KMS-11 (cell line): Measurements from ENCODE around the gene UPF2.

Experiments
- H2AFZ ChIP-seq: fragments of 200-600 bp; sonication (generic); 2 replicates; pipeline ENCODE4 v1.6.1; 2016; ENCODE audit warnings: antibody characterized with exemption, mixed run types, low read depth
- H3K27ac ChIP-seq: fragments of 200-600 bp; sonication (generic); 2 replicates; pipeline ENCODE4 v1.6.1; 2016; ENCODE audit warnings: mild to moderate bottlenecking, mixed run types
- H3K27me3 ChIP-seq: fragments of 200-600 bp; sonication (generic); 2 replicates; pipeline ENCODE4 v1.6.1; 2017; ENCODE audit warnings: mild to moderate bottlenecking, low read depth, mixed run types, moderate library complexity; ENCODE audit not compliant: insufficient read depth
- H3K36me3 ChIP-seq: fragments of 200-600 bp; sonication (generic); 2 replicates; pipeline ENCODE4 v1.6.1; 2017; ENCODE audit warnings: mild to moderate bottlenecking, mixed run types; ENCODE audit not compliant: insufficient read depth
- H3K4me1 ChIP-seq: fragments of 200-600 bp; sonication (generic); 2 replicates; pipeline ENCODE4 v1.6.1; 2016; ENCODE audit warnings: mild to moderate bottlenecking, low read depth, mixed run types; ENCODE audit not compliant: poor library complexity, severe bottlenecking
- H3K4me2 ChIP-seq: fragments of 200-600 bp; sonication (generic); 2 replicates; pipeline ENCODE4 v1.7.0; 2016; ENCODE audit warnings: mild to moderate bottlenecking, mixed run types
- H3K4me3 ChIP-seq: fragments of 200-600 bp; sonication (generic); IDR thresholded peaks from 2 replicates; pipeline ENCODE4 v1.6.1; 2017; ENCODE audit warnings: low read depth, low read length, mixed read lengths; ENCODE audit not compliant: insufficient read depth
- H3K79me2 ChIP-seq: fragments of 200-600 bp; sonication (generic); 2 replicates; pipeline ENCODE4 v1.6.1; 2016; ENCODE audit warnings: low read depth, mixed run types; ENCODE audit not compliant: insufficient read depth
- H3K9ac ChIP-seq: fragments of 200-600 bp; sonication (generic); 2 replicates; pipeline ENCODE4 v1.6.1; 2016; ENCODE audit warnings: mild to moderate bottlenecking, mixed run types
- H4K20me1 ChIP-seq: fragments of 200-600 bp; sonication (generic); 2 replicates; pipeline ENCODE4 v1.6.1; 2016; ENCODE audit warnings: mild to moderate bottlenecking, mixed run types; ENCODE audit not compliant: insufficient read depth
- CTCF ChIP-seq: fragments of 200-600 bp; sonication (generic); conservative IDR thresholded peaks from 2 replicates; pipeline ENCODE4 v1.6.1; 2017; ENCODE audit warnings: low read depth, mild to moderate bottlenecking, antibody characterized with exemption, low read length, moderate library complexity, mixed read lengths

Gene UPF2

GRCh38 chr10:12042797-12043651, at the start of gene UPF2:
Gene UPF2 (minus strand): TSS chr10:12042809. CDS start chr10:12035423, 7,386 bp downstream.
- H3K4me3 ChIP-seq: no peak within 1 kb of the TSS
- peak within 1 kb of the TSS; percentile 99 for H3K9ac ChIP-seq
- H3K36me3 ChIP-seq: no peaks in the 10 kb centered on the region
- H2AFZ ChIP-seq: peak within 1 kb of the TSS; percentile 88
- no peak for TF ChIP-seq CTCF
- H3K79me2 ChIP-seq: peaks cover 45% of the 10 kb centered on the region
- H4K20me1 ChIP-seq: 0 out of 2 replicates have a peak, but pooled peaks cover 4% of the 10 kb centered on the region
- peak within 1 kb of the TSS; percentile 95 for H3K4me2 ChIP-seq
- H3K27me3 ChIP-seq: no peaks in the 10 kb centered on the region
- peaks cover 47% of the 10 kb centered on the region for H3K4me1 ChIP-seq
- peak within 1 kb of the TSS; percentile 100 for H3K27ac ChIP-seq

GRCh38 chr10:12091421-12091820, 48.8 kb upstream of the UPF2 start:
- H3K27me3 ChIP-seq: no peaks in the 10 kb centered on the region
- peaks cover 11% of the 10 kb centered on the region for H3K4me1 ChIP-seq
- no peaks in the 10 kb centered on the region for H4K20me1 ChIP-seq
- TF ChIP-seq CTCF: no peak
- no peak overlapping the region for H3K27ac ChIP-seq
- H3K79me2 ChIP-seq: no peaks in the 10 kb centered on the region
- H3K4me3 ChIP-seq: no peak overlapping the region
- H3K9ac ChIP-seq: no peak overlapping the region
- H2AFZ ChIP-seq: no peak overlapping the region
- no peaks in the 10 kb centered on the region for H3K36me3 ChIP-seq
- H3K4me2 ChIP-seq: no peak overlapping the region

- no peak overlapping the region for H3K4me3 ChIP-seq
- H4K20me1 ChIP-seq: no peaks in the 10 kb centered on the region
- no peak overlapping the region for H2AFZ ChIP-seq
- no peak overlapping the region for H3K9ac ChIP-seq
- no peaks in the 10 kb centered on the region for H3K36me3 ChIP-seq
- no peaks in the 10 kb centered on the region for H3K27me3 ChIP-seq
- no peak for TF ChIP-seq CTCF
- no peak overlapping the region for H3K27ac ChIP-seq
- H3K4me1 ChIP-seq: no peaks in the 10 kb centered on the region
- H3K4me2 ChIP-seq: no peak overlapping the region
- H3K79me2 ChIP-seq: no peaks in the 10 kb centered on the region
These were observed 46.3 kb upstream of the UPF2 start for GRCh38 chr10:12088919-12089318.

DNA sequence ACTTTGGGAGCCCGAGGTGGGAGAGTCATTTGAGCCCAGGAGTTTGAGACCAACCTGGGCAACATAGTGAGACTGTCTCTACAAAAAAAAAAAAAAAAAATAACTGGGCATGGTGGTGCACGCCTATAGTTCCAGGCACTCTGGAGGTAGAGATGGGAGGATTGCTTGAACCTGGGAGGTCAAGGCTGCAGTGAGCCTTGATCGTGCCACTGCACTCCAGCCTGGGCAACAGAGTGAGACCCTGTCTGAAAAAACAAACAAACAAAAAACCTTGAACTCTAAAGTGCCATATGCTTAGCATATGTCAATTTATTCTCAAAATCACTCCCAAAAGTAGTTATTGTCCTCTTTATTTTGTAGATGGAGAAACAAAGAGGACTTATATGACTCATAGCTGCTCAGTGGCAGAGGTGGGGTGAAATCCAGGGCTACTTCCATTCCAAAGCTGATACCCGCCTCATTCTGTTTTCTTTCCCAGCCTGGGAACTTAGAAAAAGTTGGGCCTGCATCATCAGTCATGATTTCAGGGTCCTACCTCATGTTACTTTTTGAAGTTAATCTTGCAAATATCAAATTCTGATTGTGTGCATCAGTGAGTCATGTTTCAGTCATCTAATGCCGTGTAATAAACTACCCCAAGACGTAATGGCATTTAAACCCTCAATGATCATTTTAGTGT, 39.4 kb upstream of the UPF2 start:
- TF ChIP-seq CTCF: no peak
- H3K4me1 ChIP-seq: peaks cover 4% of the 10 kb centered on the region
- no peak overlapping the region for H3K9ac ChIP-seq
- H3K36me3 ChIP-seq: no peaks in the 10 kb centered on the region
- no peaks in the 10 kb centered on the region for H3K27me3 ChIP-seq
- H3K27ac ChIP-seq: no peak overlapping the region
- H3K79me2 ChIP-seq: no peaks in the 10 kb centered on the region
- no peaks in the 10 kb centered on the region for H4K20me1 ChIP-seq
- H2AFZ ChIP-seq: no peak overlapping the region
- no peak overlapping the region for H3K4me2 ChIP-seq
- H3K4me3 ChIP-seq: no peak overlapping the region
